CD8-positive, alpha-beta memory T cell (primary cell): ENCODE data around the gene KRTAP10-4. TPM values are rescaled to one million over a fixed set of nuclear protein-coding genes. Genes with fewer than 3 reads are reported as not detected.

ENCODE experiments used
- CTCF ChIA-PET: fragments of 350-600 bp; sonication (Branson Sonifier 250); formaldehyde crosslinking; loops from one replicate; lab custom pipeline; 2021; ENCODE audit warnings: antibody characterized with exemption; lab: Charles Lee
- POLR2A ChIA-PET: fragments of 350-600 bp; sonication (Branson Sonifier 250); formaldehyde crosslinking; loops from one replicate; lab custom pipeline; 2021; ENCODE audit warnings: antibody characterized with exemption; lab: Charles Lee
- DNase-seq, 5 donors: peaks; one replicate each; pipeline versions ENCODE4 v3.0.0 to v3.0.0-alpha.2; 2020 to 2022; ENCODE audit warnings: mixed read lengths in 1 of 5
- H3K27ac ChIP-seq: one replicate; pipeline ENCODE4 v1.7.0; 2013; ENCODE audit warnings: low read depth, mild to moderate bottlenecking, low read length, moderate library complexity
- H3K27me3 ChIP-seq: 2 replicates; pipeline ENCODE4 v1.7.0; 2013; ENCODE audit warnings: low read length, mild to moderate bottlenecking; ENCODE audit not compliant: insufficient read depth, poor library complexity, severe bottlenecking
- H3K36me3 ChIP-seq: 2 replicates; pipeline ENCODE4 v1.7.0; 2013; ENCODE audit warnings: mild to moderate bottlenecking, low read length, moderate library complexity; ENCODE audit not compliant: insufficient read depth
- H3K4me1 ChIP-seq: 2 replicates; pipeline ENCODE4 v1.7.0; 2013; ENCODE audit warnings: mild to moderate bottlenecking, low read length, moderate library complexity; ENCODE audit not compliant: insufficient read depth
- H3K4me3 ChIP-seq: 2 replicates; pipeline ENCODE4 v1.7.0; 2013; ENCODE audit warnings: mild to moderate bottlenecking, low read length
- H3K9me3 ChIP-seq: 2 replicates; pipeline ENCODE4 v1.7.0; 2013; ENCODE audit warnings: mild to moderate bottlenecking, low read length
- H3K27ac Mint-ChIP-seq, 8 donors: one replicate each; pipeline ENCODE4 v1.8.0; 2020 to 2021; ENCODE audit warnings: mixed read lengths in 8 of 8, mild to moderate bottlenecking in 6 of 8, inconsistent platforms in 3 of 8, moderate library complexity in 3 of 8
- H3K27me3 Mint-ChIP-seq, 2 donors: one replicate each; pipeline ENCODE4 v1.8.0; 2020 to 2021; ENCODE audit warnings: mixed read lengths in 2 of 2, mild to moderate bottlenecking in 1 of 2, moderate library complexity in 1 of 2
- H3K36me3 Mint-ChIP-seq, 3 donors: one replicate each; pipeline ENCODE4 v1.8.0; 2020 to 2021; ENCODE audit warnings: mixed read lengths in 3 of 3, inconsistent platforms in 1 of 3, mild to moderate bottlenecking in 1 of 3
- H3K4me1 Mint-ChIP-seq, 3 donors: one replicate each; pipeline ENCODE4 v1.8.0; 2020 to 2021; ENCODE audit warnings: mixed read lengths in 3 of 3, inconsistent platforms in 1 of 3, mild to moderate bottlenecking in 1 of 3
- H3K4me3 Mint-ChIP-seq, 7 donors: one replicate each; pipeline ENCODE4 v1.8.0; 2020 to 2021; ENCODE audit warnings: mixed read lengths in 7 of 7, mild to moderate bottlenecking in 6 of 7, moderate library complexity in 4 of 7, inconsistent platforms in 2 of 7
- H3K9me3 Mint-ChIP-seq, 5 donors: one replicate each; pipeline ENCODE4 v1.8.0; 2020 to 2022; ENCODE audit warnings: mixed read lengths in 5 of 5, mild to moderate bottlenecking in 3 of 5, moderate library complexity in 2 of 5, inconsistent platforms in 1 of 5
- polyA plus RNA-seq: library from polyadenylated mRNA; unstranded; fragments of 300-500 nt; fragmentation: Illumina TruSeq; gene quantifications from one replicate; pipeline ENCODE4 v1.2.3, GENCODE V29; 2021
- total RNA-seq, 2 experiments: library from RNA; stranded (reverse); gene quantifications; one replicate each; pipeline ENCODE4 v1.2.3, GENCODE V29; 2021

Gene KRTAP10-4
- total and polyA plus RNA-seq, 3 experiments from 2014 or later = not detected

DNA sequence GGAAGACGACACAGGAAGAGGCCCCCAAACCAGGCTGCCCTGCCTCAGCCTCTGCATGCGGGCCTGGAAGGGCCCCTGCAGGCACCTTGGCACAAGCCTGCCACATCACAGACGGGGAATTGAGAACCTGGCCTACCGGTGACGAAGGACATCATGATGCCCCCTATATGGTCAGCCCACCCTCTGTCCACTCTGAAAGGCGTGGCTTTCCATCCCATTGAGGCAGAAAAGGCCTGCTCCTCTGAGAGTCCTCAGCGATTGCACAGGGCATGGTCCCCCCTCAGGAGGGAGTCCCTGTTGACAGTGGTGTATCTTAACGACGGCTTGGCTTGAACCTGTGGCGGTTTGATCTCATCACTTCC is 44.9 kb upstream of the KRTAP10-4 start:
- no peaks in the 10 kb centered on the region for H3K4me1 Mint-ChIP-seq
- H3K36me3 Mint-ChIP-seq = no peaks in the 10 kb centered on the region
- no peaks in the 10 kb centered on the region for H3K9me3 Mint-ChIP-seq
- CTCF ChIA-PET = no interaction called here
- H3K4me1 ChIP-seq = no peaks in the 10 kb centered on the region
- H3K27ac Mint-ChIP-seq = peak overlapping the region in 1 of 8 donors; percentile 47
- no peaks in the 10 kb centered on the region for H3K36me3 ChIP-seq
- POLR2A ChIA-PET = no interaction called here
- H3K27ac ChIP-seq = no peak overlapping the region
- no peaks in the 10 kb centered on the region for H3K27me3 ChIP-seq
- no peaks in the 10 kb centered on the region for H3K9me3 ChIP-seq
- H3K4me3 Mint-ChIP-seq = no peak overlapping the region
- no peak for DNase-seq
- H3K4me3 ChIP-seq = no peak overlapping the region
- peaks cover 1 to 10% of the 10 kb centered on the region in 2 donors for H3K27me3 Mint-ChIP-seq

DNA sequence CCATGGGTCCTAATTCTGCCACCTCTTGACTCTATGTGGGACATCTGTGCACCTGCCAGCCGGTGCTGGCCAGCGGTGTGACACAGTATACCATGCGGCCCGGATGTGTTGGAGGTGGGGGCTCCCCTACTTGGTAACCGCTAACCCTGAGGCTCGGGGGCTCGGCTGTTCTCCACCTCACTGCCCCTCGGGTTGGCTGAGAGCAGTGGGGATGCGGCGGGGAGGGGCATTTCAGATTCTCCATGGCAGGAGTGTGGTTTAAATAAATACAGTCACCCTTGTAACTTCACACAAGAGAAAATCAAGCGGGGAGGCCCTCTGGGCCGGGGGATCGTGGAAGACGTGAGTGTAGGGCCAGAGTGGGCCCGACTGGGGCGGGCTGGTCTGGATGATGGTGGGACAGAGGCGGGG is 44.5 kb upstream of the KRTAP10-4 start:
- Histone ChIP-seq H3K4me3 (no peak overlapping the region), H3K27ac (no peak overlapping the region), H3K4me1 (no peaks in the 10 kb centered on the region), H3K36me3 (no peaks in the 10 kb centered on the region), H3K9me3 (no peaks in the 10 kb centered on the region), H3K27me3 (no peaks in the 10 kb centered on the region)
- peak overlapping the region in 1 of 8 donors; percentile 47 for H3K27ac Mint-ChIP-seq
- no peak overlapping the region for H3K4me3 Mint-ChIP-seq
- ChIA-PET CTCF (no interaction called here), POLR2A (no interaction called here)
- H3K27me3 Mint-ChIP-seq = peaks cover 1 to 10% of the 10 kb centered on the region in 2 donors
- no peaks in the 10 kb centered on the region for H3K4me1 Mint-ChIP-seq
- DNase-seq = no peak
- H3K9me3 Mint-ChIP-seq = no peaks in the 10 kb centered on the region
- no peaks in the 10 kb centered on the region for H3K36me3 Mint-ChIP-seq

- Histone ChIP-seq H3K36me3 (no peaks in the 10 kb centered on the region), H3K27ac (no peak overlapping the region), H3K9me3 (no peaks in the 10 kb centered on the region), H3K4me3 (no peak overlapping the region), H3K4me1 (no peaks in the 10 kb centered on the region), H3K27me3 (no peaks in the 10 kb centered on the region)
- DNase-seq = no peak
- ChIA-PET POLR2A (no interaction called here), CTCF (no interaction called here)
- no peaks in the 10 kb centered on the region for H3K4me1 Mint-ChIP-seq
- H3K27ac Mint-ChIP-seq = no peak overlapping the region
- H3K4me3 Mint-ChIP-seq = no peak overlapping the region
- peaks cover 1 to 10% of the 10 kb centered on the region in 2 donors for H3K27me3 Mint-ChIP-seq
- H3K9me3 Mint-ChIP-seq = no peaks in the 10 kb centered on the region
- no peaks in the 10 kb centered on the region for H3K36me3 Mint-ChIP-seq
Observed at GRCh38 chr21:44529503-44530125, 43.9 kb upstream of the KRTAP10-4 start.

DNA sequence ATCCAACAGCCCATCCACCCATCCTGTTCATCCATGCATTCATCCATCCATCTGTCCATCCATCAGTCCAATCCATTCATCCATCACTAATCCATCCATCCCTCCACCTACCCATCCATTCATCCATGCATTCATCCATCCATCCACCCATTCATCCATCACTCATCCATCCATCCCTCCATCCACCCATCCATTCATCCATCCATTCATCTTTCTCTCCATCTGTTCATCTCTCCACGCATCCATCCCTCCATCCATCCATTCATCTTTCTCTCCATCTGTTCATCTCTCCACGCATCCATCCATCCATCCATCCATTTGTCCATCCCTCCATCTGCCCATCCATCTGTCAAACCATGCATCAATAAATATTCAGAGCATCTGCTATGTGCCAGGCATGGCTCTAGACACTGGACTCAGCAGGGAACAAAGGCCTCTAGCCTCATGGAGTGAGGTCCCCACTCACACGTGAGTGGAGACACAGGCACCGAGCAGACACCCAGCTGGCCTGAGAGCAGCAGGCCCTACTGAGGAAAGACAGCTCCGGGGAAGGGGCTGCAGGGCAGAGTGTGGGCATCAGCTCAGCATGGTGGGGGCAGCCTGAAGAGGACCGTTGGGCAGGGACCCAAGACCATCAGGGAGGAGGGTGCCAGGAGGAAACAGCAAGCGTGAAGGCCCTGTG is 43.2 kb upstream of the KRTAP10-4 start:
- peaks cover 1 to 12% of the 10 kb centered on the region in 2 donors for H3K27me3 Mint-ChIP-seq
- Histone ChIP-seq H3K36me3 (no peaks in the 10 kb centered on the region), H3K4me3 (no peak overlapping the region), H3K27ac (no peak overlapping the region), H3K9me3 (no peaks in the 10 kb centered on the region), H3K4me1 (no peaks in the 10 kb centered on the region), H3K27me3 (no peaks in the 10 kb centered on the region)
- ChIA-PET POLR2A (no interaction called here), CTCF (no interaction called here)
- no peaks in the 10 kb centered on the region for H3K9me3 Mint-ChIP-seq
- peak overlapping the region in 1 of 8 donors; percentile 75 for H3K27ac Mint-ChIP-seq
- no peaks in the 10 kb centered on the region for H3K36me3 Mint-ChIP-seq
- H3K4me1 Mint-ChIP-seq = no peaks in the 10 kb centered on the region
- H3K4me3 Mint-ChIP-seq = no peak overlapping the region
- DNase-seq = no peak

GRCh38 chr21:44530903-44531605 is 42.5 kb upstream of the KRTAP10-4 start:
- CTCF ChIA-PET = no interaction called here
- no peaks in the 10 kb centered on the region for H3K36me3 Mint-ChIP-seq

DNA sequence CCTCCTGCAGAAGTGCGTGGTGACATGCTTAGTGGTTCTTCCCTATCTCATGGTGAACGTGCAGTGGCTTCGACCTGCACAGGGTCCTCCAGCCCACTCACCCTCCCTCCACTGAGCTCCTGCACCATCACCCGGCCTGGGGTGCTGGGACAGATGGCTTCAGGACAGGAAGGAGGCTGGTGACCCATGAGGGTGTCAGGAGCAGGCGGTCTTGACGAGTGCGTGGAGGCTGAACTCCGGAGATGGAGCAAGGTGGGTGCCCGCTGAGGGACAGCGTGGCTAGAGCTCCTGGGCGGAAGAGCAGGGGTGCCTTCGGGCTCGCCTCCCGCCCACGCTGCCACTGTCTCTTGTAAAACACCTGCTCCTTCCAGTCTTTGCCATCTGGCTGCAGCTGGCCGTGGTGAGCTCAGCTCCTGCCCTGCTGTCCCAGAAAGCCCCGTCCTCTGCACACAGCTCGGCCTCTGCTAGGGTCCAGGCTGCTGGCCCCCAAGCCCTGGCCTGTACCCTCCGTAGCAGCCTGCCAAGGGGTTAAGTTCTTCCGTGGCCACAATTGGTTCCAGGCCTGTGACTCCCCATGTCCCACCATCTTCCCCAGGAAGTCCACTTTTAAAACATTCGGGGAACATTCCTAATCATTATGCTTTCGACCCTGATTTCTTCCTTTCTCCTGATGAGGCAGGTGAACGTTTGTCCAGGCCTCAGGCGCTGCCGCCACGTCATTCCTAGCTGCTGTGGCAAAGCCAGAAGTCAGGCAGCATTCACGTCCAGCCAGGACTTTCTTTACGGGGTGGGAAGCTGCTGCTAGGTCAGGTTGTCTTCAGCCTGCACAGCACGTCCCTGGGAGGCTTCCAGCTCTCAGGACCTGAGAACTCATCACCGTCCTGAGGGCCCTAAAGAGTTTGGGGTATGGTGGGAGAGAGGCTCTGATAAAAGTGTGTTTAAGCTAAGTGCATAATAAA is 41.6 kb upstream of the KRTAP10-4 start:
- peaks cover 1 to 12% of the 10 kb centered on the region in 2 donors for H3K27me3 Mint-ChIP-seq
- CTCF ChIA-PET = no interaction called here
- no peak for DNase-seq

More at GRCh38 chr21:44530903-44531605, 42.5 kb upstream of the KRTAP10-4 start:
- no peaks in the 10 kb centered on the region for H3K27me3 ChIP-seq
- Mint-ChIP-seq H3K4me3 (no peak overlapping the region), H3K27me3 (peaks cover 1 to 12% of the 10 kb centered on the region in 2 donors), H3K27ac (no peak overlapping the region), H3K4me1 (no peaks in the 10 kb centered on the region), H3K9me3 (no peaks in the 10 kb centered on the region)
- no peaks in the 10 kb centered on the region for H3K36me3 ChIP-seq
- no peak overlapping the region for H3K27ac ChIP-seq
- no peaks in the 10 kb centered on the region for H3K9me3 ChIP-seq
- DNase-seq = no peak
- no peak overlapping the region for H3K4me3 ChIP-seq
- POLR2A ChIA-PET = no interaction called here
- no peaks in the 10 kb centered on the region for H3K4me1 ChIP-seq

DNA sequence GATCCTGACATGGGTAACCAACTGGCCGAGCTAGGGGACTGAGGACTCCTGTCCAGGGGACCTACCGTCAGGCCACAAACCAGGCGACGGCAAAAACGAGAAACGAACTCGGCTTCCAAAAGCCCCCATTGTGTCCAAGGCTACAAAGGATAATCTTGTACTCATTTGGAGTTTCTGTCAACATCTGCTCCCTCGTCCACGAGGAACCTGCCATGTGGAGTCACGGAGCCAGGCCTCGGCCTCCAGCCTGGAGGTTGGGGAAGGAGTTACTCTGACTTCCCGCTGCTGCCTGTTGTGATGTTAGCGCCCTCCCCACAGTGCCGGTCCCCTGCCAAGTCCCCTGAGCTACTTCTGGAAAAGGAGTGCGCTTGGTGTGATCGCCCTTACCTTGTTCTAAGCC is 40.8 kb upstream of the KRTAP10-4 start:
- Mint-ChIP-seq H3K4me3 (no peak overlapping the region), H3K36me3 (peaks cover 0 to 5% (median 0%) of the 10 kb centered on the region in 3 donors), H3K27me3 (peaks cover 1 to 19% of the 10 kb centered on the region in 2 donors), H3K27ac (no peak overlapping the region), H3K9me3 (no peaks in the 10 kb centered on the region), H3K4me1 (no peaks in the 10 kb centered on the region)
- Histone ChIP-seq H3K9me3 (no peaks in the 10 kb centered on the region), H3K4me3 (no peak overlapping the region), H3K4me1 (no peaks in the 10 kb centered on the region), H3K27ac (no peak overlapping the region), H3K36me3 (no peaks in the 10 kb centered on the region), H3K27me3 (no peaks in the 10 kb centered on the region)
- DNase-seq = no peak
- POLR2A ChIA-PET = no interaction called here
- CTCF ChIA-PET = no interaction called here

More for the DNA sequence above, 41.6 kb upstream of the KRTAP10-4 start:
- POLR2A ChIA-PET = no interaction called here
- no peaks in the 10 kb centered on the region for H3K4me1 ChIP-seq
- no peaks in the 10 kb centered on the region for H3K36me3 Mint-ChIP-seq
- H3K4me3 ChIP-seq = no peak overlapping the region
- H3K9me3 ChIP-seq = no peaks in the 10 kb centered on the region
- H3K27ac Mint-ChIP-seq = peak overlapping the region in 1 of 8 donors; percentile 50
- no peaks in the 10 kb centered on the region for H3K9me3 Mint-ChIP-seq
- H3K4me3 Mint-ChIP-seq = no peak overlapping the region
- no peaks in the 10 kb centered on the region for H3K4me1 Mint-ChIP-seq
- H3K27ac ChIP-seq = no peak overlapping the region
- no peaks in the 10 kb centered on the region for H3K27me3 ChIP-seq
- no peaks in the 10 kb centered on the region for H3K36me3 ChIP-seq
